Activated naive CD8-positive, alpha-beta T cell (primary cell): ENCODE measurements around the gene MZT2A.
"Not testable (repeated sequence)": the region's sequence is repeated elsewhere in the genome, so short reads cannot be mapped to it uniquely, and the experiment has no call there.

Experiments used
- H3K27ac Mint-ChIP-seq: one replicate; pipeline ENCODE4 v1.8.0; 2021; ENCODE audit warnings: mixed read lengths
- H3K27me3 Mint-ChIP-seq: one replicate; pipeline ENCODE4 v1.8.0; 2021; ENCODE audit warnings: mixed read lengths
- H3K36me3 Mint-ChIP-seq: one replicate; pipeline ENCODE4 v1.8.0; 2021; ENCODE audit warnings: mixed read lengths
- H3K4me1 Mint-ChIP-seq: one replicate; pipeline ENCODE4 v1.8.0; 2021; ENCODE audit warnings: low read depth, mixed read lengths
- H3K4me3 Mint-ChIP-seq: one replicate; pipeline ENCODE4 v1.8.0; 2021; ENCODE audit warnings: mild to moderate bottlenecking, mixed read lengths
- H3K9me3 Mint-ChIP-seq: one replicate; pipeline ENCODE4 v1.8.0; 2021; ENCODE audit warnings: low read depth, mixed read lengths

Gene MZT2A

DNA sequence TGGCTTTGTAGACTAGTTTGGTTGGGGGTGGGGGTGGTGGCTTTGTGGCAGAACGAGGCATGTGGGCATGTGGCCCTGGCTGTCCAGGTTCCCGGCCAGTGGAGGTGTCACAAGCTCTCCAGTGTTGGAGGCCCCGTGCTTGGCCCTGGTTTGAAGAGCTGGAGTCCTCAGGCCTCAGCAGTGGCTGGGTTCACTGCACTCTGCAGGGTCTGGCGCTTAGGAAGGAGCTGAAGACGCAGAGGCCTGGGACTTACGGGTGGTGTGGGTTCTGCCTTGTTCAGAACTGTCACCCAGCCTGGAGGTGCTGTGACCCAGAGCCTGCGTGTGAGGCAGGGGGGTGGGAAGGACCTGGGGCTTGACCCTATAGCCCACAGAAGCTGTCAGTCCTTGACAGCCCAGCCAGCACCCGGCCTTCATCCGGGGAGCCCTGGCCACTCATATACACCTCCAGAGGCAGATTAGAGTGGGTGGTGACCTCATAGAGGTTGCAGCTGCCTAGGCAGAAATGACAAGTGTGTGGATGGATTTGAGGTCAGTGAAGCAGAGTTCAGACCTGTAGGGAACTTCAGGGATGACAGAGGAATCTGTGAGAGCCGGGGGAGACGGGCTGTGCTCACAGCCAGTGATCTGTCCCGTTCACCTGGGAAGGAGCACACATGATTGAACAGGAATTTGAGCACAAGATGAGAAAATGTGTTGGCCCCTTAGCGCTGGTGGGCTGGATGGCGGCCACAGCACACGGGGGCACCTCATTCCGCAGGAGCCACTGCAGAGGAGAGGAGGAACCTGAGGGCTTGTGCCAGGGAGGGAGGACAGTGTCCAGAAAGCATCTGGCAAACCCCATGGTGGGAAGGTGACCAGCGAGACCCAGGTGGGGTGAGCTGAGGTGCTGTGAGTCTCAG lies 20.0 kb upstream of the MZT2A start:
- not testable (repeated sequence) for H3K4me3 Mint-ChIP-seq, H3K36me3 Mint-ChIP-seq, H3K27ac Mint-ChIP-seq

DNA sequence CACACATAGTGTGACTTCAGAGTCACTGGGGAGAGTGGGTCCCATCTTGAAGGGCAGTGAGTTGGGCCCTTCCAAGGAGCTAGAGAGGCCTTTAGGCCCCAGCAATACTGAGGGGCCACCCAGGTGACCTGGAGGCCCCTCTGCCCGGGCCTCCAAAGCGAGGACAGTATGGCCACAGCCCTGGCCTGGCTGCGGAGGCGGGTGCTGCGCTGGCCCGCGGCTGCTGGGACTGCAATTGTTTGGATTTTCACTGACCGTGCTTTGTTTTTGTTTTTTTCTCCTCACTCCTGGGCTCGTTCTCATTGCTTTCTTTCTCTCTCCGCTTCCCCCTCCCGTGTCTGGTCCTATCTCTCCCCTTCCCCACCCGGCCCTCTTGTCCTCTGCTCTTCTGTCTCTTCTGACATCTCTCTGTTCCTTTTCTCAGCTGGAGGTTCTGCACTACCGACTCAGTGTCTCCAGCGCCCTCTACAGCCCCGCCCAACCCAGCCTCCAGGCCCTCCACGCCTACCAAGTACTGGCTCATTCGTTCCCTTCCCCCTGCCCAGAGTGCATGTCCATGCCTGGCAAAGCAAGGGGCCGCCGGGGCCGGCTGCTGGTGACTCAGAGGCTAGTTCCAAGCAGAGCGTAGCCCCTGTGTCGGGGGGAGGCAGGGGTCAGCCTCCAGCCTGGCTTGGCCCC lies 19.2 kb upstream of the MZT2A start:
- not testable (repeated sequence) for H3K36me3 Mint-ChIP-seq, H3K4me3 Mint-ChIP-seq, H3K9me3 Mint-ChIP-seq, H3K27ac Mint-ChIP-seq, H3K27me3 Mint-ChIP-seq, H3K4me1 Mint-ChIP-seq

More for the DNA sequence above, 20.0 kb upstream of the MZT2A start:
- not testable (repeated sequence) for H3K9me3 Mint-ChIP-seq, H3K27me3 Mint-ChIP-seq, H3K4me1 Mint-ChIP-seq

DNA sequence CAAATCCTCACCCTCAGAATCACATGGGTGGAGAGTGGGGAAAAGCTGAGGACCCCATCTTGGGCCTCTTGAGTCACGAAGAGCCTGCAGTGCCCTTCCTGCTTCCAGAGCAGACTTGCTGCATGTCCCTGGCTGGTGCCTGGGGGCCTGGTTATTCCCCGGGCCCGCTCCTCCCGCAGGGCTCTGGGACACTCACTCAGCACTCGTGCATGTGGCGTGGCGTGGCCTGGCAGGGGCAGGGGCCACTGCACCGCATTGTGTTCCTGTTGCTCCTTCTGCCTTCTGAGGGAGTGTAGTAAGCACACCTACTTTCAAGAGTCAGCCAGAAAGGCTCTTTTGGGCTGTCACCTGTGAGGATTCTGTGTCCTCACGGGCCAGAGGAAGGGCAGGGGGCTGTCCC lies 17.4 kb upstream of the MZT2A start:
- H3K4me3 Mint-ChIP-seq, result no peak overlapping the region
- H3K9me3 Mint-ChIP-seq, result no peaks in the 10 kb centered on the region
- no peaks in the 10 kb centered on the region for H3K4me1 Mint-ChIP-seq
- H3K27ac Mint-ChIP-seq, result no peak overlapping the region
- no peaks in the 10 kb centered on the region for H3K27me3 Mint-ChIP-seq
- no peaks in the 10 kb centered on the region for H3K36me3 Mint-ChIP-seq

DNA sequence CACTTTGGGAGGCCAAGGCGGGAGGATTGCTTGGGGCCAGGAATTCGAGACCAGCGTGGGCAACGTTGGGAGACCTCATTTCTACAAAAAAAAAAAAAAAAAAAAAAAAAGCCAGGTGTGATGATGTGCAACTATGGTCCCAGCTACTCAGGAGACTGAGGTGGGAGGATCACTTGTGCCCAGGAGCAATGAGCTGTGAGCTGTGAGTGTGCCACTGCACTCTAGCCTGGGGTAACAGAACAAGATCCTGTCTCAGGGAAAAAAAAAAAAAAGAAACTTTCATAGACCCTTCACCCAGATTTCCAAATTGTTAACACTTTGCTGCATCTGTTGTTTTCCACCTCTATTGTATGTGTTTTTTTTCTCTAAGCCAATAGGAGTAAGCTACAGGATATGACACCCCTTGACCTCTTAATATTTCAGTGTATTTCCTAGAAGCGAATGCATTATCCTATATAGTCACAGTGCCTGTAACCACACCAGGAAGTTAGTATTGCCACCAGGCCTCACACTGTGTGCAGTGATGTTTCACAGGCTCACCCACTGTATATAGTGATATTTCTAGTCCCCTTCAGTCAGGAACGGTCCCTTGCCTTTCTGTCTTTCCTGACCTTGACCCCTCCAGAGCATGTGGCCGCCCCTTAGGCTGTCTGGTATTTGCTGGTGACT lies 12.0 kb upstream of the MZT2A start:
- not testable (repeated sequence) for H3K4me3 Mint-ChIP-seq, H3K4me1 Mint-ChIP-seq, H3K27me3 Mint-ChIP-seq, H3K36me3 Mint-ChIP-seq, H3K9me3 Mint-ChIP-seq, H3K27ac Mint-ChIP-seq

DNA sequence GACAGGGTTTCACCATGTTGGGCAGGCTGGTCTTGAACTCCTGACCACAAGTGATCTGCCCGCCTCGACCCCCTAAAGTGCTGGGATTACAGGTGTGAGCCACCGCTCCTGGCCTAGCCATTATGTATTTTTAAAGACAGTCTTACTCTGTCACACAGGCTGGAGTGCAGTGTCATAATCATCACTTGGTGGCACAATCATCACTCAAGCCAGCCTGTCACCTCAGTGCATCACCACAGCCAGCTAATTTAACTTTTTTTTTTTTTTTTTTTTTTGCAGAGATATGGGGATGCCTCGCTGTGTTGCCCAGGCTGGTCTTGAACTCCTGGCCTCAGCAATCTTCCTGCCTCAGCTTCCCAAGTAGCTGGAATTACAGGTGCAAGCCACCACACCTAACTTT lies 11.4 kb upstream of the MZT2A start:
- H3K27me3 Mint-ChIP-seq, H3K36me3 Mint-ChIP-seq, H3K27ac Mint-ChIP-seq, H3K4me3 Mint-ChIP-seq, H3K9me3 Mint-ChIP-seq, H3K4me1 Mint-ChIP-seq: not testable (repeated sequence)

DNA sequence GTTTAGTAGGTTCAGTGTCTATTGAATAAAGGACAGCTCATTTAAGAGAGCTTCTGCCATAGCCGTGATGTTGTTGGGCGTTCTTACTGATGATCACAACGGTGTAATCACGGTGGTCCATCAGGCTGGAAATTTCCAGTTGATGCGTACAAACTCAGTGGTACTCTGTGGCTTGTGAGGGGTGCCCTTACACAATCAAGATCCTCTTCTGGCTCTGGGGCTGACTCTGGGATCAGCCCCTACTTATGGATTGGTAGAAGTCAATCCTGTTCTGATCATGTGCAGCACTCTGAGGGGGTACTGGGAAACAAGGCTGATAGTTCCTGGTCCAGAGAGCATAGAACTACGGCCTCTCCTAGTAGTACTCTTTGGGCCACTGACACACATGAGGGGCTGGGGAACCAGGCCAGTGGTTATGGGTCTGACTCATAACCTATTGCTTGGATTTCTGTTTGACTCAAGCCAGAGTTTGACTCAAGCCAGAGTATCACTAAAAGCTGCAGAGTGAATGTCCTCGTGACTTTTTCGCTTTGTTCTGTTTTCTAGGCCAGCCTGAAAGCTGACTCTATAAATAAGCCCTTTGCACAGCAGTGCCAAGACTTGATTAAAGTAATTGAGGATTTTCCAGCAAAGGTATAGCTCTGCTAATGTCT lies 6.2 kb upstream of the MZT2A start:
- H3K4me3 Mint-ChIP-seq, H3K27me3 Mint-ChIP-seq, H3K27ac Mint-ChIP-seq, H3K36me3 Mint-ChIP-seq, H3K9me3 Mint-ChIP-seq: not testable (repeated sequence)
- peaks cover 23% of the 10 kb centered on the region for H3K4me1 Mint-ChIP-seq

DNA sequence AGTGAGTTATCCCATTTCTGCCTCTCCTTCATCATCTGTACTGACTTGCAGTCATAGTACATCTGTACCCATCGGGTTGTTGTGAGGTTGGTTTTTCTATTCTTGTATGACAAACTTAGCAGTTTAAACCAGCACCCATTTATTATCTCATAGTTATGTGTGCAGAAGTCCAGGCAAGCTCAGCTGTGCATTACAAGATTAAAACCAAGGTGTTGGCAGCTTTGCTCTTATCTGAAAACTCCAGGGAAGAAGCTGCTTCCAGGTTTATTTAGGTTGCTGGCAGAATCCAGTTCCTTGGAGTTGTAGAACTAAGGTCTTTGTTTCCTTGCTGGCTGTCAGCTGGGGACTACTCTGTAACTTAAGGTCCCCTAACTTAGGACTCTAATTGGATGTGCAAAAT lies 3.3 kb upstream of the MZT2A start:
- H3K27me3 Mint-ChIP-seq, H3K9me3 Mint-ChIP-seq, H3K36me3 Mint-ChIP-seq: not testable (repeated sequence)
- Mint-ChIP-seq H3K4me1 (peaks cover 29% of the 10 kb centered on the region), H3K27ac (peak overlapping the region; percentile 64), H3K4me3 (peak overlapping the region; percentile 65)

DNA sequence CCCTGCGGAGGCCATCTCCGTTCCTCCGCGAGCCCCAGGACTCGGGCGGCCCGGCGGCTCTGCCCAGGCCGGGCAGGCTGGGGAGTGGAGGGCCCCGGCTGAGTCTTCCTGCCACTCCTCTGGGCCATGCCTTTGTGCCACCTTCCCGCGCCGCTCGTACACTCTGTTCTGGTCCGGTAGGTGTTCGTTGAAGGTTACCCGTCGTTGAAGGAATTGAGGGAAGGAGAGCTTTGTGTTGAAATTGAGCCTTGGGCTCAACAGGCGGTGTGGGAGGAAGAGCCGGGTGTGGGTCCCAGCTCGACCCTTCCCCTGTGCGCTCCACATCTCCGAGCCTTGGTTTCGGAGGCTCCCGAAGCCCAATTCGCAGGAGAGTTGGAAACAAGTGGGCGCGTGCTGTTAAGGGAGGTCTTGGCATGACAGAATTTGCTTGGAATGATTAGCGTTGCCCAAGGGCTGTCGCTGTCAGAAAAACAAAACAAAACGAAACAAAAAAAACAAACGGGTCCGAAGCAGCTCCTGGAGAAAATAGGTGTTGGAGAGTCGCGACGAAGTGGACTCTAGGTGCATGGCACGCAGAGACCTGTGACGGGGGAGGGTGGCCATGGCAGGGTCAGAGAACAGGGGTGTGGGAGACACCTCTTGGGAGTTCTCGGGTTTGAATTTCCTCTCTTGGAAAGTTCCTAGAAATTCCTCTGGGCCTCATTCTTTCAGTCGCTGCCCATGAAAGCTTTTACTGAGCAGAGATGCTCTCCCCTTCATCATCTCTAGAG lies 1.2 kb upstream of the MZT2A start:
- Mint-ChIP-seq H3K4me3 (peak overlapping the region; percentile 98), H3K27me3 (no peaks in the 10 kb centered on the region), H3K36me3 (no peaks in the 10 kb centered on the region), H3K4me1 (peaks cover 44% of the 10 kb centered on the region), H3K9me3 (no peaks in the 10 kb centered on the region), H3K27ac (peak overlapping the region; percentile 98)

DNA sequence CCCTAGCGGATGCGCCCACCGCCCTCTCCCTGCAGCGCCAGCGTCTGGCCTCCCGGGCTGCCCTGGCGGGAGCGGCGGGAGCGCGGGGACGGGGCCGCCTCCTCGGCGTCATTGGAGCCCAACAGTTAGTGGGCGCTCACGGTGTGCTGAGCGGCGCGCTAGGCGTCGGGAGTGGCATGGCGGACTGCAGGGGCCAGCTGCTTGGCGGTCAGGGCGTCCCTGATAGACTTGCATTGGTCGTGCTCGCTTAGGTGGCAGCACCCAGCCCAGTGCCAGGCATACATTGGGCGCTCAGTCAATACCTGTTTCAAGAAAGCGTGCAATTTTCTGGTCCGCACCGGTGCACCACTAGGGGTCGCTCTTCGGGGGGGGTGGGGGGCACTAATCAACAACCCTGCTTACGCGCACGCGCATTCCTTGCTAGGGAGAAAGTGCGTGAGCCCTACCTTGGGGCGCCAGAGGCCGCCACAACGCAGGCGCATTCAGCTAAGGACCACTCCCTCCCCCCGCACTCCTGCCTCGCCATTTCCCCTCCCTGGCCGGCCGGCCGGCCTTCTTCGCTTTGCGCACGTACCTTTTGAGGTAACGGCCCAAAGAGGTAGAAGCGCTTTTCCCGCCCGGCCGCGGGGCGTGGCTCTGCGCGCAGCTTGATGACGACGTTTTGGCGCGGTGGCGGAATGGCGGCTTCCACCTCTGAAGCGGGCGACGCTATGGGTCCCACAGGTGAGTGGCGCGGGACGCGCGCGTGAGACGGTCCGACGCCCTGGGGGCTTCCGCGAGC lies 411 bp upstream of the MZT2A start:
- H3K27me3 Mint-ChIP-seq, result no peaks in the 10 kb centered on the region
- H3K4me3 Mint-ChIP-seq, result peak overlapping the region; percentile 98
- H3K36me3 Mint-ChIP-seq, result no peaks in the 10 kb centered on the region
- H3K4me1 Mint-ChIP-seq, result peaks cover 40% of the 10 kb centered on the region
- peak overlapping the region; percentile 98 for H3K27ac Mint-ChIP-seq
- H3K9me3 Mint-ChIP-seq, result no peaks in the 10 kb centered on the region

DNA sequence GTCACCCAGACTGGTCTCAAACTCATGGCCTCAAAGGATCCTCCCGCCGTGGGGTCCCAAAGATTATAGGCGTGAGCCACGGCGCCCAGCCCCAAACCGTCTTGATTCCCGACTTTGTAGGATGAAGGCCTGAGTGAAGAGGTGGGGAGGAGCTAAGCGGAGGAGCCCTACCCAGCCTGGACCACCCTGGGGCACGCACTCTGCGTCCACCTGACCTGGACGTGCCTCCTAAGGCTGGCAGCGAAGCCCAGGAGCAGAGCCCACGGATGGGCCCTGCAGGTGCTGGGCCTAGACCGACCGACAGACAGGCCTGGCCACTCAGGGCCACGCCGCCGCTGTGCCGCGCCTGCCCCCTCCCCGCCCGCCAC lies 744 bp downstream of the MZT2A start:
- not testable (repeated sequence) for H3K9me3 Mint-ChIP-seq, H3K27me3 Mint-ChIP-seq, H3K36me3 Mint-ChIP-seq
- Mint-ChIP-seq H3K4me1 (peaks cover 35% of the 10 kb centered on the region), H3K27ac (peak overlapping the region; percentile 87), H3K4me3 (peak overlapping the region; percentile 89)

DNA sequence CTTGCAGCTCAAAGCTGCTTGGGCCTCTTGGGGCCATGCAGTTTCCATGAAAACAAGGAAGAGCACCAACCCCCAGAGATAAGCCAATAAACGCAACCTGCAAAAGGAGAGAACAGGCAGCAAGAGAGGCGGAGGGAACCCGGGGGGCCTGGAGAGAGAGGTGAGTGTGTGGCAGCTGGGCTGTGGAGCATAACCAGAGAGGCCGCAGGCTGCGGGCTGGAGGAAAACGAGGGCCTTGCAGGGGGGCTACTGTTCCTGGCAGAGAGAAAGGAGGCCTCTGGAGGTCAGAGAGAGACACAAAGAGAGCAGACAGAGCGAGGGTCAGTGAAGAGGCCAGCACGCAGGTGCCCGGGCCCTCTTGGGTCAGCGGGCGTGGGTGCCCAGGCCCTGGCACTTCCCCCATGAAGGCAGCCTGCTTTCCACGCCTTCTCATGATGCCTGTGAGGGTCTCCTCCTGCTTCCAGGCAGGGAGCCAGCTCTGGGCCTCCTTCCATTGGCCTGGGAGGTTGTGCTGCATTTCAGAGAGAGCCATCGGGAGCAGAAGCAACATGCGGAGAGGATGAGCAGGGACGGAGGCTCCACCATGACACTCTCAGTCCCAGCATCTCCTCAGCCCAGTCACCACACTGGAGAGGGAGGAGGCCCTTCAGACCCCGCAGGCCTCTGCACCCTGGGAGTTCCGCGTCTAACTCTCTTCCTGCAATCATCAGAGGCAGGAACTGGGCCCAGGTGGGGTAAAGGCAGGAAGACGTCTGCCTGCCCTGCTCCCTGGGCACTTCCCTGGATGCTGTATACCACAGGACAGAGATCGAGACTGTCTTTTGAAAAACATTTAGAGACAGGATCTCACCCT lies 1.4 kb downstream of the MZT2A start:
- H3K36me3 Mint-ChIP-seq, H3K27me3 Mint-ChIP-seq, H3K9me3 Mint-ChIP-seq: not testable (repeated sequence)
- Mint-ChIP-seq H3K4me3 (peak overlapping the region; percentile 89), H3K27ac (peak overlapping the region; percentile 87), H3K4me1 (peaks cover 34% of the 10 kb centered on the region)

DNA sequence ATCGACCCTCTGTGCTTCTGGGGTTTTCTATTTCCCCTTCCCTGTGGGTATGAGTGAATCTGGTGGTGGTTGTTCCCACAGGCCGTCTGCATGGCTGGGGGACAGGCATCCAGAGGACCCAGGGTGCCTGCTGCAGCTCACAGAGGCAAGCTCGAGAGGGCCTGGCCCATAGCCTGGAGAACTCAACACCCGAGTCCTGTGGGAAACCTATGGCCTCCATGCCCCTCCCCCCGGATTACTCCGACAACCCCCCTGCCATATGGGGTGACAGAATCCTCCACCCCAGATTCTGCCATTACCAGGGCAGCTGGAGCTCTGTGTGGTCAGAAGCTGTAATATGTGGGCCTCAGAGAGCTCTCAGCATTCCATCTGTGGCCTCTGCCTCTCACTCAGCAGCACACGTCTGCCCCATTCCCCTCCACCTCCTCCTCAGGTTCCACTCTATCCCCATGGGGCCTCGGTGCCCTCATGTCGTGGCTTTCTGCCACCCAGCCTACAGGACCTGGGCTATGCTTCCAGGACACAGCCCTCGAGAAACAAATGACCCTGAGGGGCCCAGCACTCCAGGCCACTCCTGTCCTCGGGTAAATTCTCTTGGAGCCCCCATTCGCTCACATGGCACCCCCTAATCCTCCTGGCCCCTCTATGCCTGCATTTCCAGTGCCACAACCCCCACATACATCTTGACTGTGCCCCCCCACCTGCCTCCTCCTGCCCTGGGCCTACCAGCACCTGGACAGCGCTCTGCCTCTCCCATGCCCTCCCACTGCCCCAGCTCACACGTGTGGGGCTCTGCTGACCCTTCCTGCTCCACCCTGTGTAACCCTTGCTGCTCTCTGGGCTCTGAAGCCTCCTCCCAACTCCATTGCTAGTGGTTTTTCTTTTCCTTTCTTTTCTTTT lies 3.6 kb downstream of the MZT2A start:
- H3K4me1 Mint-ChIP-seq, result peaks cover 21% of the 10 kb centered on the region
- no peaks in the 10 kb centered on the region for H3K27me3 Mint-ChIP-seq
- H3K9me3 Mint-ChIP-seq, result no peaks in the 10 kb centered on the region
- peak overlapping the region; percentile 1 for H3K4me3 Mint-ChIP-seq
- no peaks in the 10 kb centered on the region for H3K36me3 Mint-ChIP-seq
- H3K27ac Mint-ChIP-seq, result peak overlapping the region; percentile 50
